Measurements from ENCODE around the gene HGF.
"Not testable (repeated sequence)": the region's sequence is repeated elsewhere in the genome, so short reads cannot be mapped to it uniquely, and the experiment has no call there.

HGF gene

DNA sequence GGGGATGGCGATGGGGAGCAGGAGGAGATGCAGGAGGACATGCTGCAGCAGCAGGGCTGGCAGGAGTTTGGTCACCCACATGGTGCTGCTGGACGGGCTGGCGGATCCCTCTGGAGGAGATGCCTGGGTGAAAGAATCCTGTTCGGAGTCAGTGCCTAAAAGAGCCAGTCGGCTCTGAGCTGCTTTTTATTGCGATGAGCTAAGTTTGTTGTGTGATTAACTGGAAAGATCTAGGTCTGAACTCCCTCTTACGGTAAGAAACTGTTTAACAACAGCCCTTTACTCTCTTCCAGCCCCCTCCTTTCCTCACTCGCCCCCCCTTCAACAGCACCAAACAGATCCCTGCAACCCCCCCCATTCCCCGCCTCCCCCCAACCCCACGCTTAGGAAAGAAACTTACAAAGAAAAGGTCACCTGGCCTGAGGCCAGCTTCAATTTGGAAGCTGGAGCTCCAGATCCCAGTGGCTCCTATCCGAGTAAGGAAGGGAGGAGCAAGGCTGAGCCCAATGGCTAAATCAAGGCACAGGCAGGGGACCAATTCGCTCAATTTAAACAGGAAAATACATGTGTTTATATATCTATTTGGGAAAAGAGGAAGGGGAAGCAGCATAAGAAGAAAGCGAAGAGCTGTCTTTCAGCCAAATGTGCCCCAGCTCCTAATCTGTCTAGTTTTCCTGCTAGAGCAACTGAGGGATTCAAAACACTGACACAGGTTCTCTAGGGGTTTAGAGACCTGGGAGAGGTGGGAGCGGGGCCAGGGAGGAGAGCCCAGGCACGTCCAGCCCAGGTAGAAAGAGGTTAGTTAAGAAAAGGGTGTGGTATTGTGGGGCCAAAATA, at the start of gene HGF:
Gene HGF (minus strand): TSS at position 157 of the 837 bp plus-strand sequence. CDS start 76 bp downstream, at position 81.
- DNase-seq, result no peak

DNA sequence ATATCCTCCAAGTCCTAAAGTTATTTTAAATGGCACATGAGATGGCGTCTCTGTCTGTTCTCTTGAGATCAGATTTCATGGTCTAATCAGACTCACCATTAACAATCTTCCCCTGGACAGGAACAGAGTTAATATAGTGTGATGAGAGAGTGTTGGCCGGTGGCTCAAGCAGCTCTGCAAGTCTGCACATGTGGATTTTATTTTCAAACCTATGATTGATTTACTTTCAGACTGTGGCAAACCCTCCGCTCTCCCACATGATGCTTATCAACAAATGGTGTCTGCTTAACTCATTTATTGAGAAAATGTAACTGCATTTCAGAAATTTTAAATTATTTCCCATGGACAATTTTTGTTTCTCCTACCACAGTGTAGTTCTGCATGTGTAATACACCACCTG, 46.5 kb upstream of the HGF start:
- no peak for DNase-seq

- not testable (repeated sequence) for DNase-seq
These were observed 43.1 kb upstream of the HGF start for GRCh38 chr7:81812866-81813476.

DNA sequence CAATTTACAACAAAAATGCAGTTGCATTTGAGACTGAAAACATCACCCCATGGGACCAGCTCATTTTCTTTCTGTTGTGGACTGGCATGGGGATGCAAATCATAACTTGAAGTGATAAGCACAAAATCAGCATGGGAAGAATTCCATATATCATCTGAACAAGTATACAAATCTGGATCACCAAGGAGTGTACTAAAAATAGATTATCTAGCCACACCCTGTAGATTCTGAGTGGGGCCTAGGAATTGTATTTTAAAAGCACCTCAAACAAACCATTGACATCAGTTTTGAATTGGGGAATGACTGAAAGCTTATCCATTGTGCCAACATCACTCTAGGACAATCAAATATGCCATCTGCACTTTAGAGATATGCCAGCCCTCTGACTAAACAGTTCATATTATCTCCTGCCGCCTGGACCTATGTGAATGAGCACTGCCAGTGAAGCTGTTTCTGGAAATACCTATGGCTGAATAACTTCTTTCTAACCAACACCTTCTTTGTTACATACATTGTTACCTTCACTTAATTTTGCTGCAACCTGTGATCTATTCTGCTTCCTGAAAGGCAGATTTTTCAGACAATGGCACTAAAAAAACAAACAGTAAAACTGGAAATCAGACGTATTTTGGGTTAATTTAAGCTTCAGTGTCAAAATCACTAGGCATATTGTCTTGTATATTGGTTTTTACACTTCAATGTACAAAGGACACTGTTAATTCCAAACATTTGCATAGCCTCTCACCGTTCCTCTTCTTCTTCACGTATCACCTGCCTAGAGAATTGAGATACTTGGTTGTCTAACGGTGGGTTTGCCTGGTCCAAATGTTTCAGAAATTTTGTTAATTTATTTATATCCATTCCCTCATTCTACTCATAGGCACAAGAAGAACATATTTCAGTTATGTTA, 42.4 kb upstream of the HGF start:
- no peak for DNase-seq

DNA sequence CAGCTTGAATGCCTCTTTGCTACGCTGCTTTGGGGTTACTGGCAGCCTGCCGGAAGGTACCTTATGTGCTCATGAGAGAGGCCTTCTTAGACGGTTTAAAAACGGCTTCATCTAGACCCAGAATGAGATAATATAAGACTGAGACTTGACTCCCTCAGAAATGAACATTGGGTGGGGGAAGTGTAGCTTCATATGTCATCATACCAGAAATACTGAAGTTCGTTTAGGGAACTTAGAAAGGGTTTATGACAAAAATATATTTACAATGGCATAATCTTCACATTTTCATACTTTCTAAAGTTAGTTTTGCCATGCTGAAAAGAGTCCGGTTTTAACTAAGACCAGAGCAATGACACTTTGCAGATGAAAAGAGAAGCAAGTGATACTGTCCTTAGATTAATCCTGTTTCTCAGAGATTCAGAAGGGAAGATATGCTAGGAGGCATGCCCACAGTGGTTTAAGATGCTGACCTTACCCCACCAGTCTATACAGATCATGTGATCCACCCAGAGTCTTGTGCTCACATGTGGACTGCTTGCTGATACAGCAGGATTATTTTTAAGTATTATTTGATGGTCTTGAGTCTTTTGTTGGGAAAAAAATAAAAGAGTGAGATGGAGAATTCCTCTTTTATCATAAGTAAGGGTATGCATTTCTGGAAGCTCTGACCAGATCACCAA, 40.8 kb upstream of the HGF start:
- no peak for DNase-seq

GRCh38 chr7:81808310-81808709, 38.5 kb upstream of the HGF start:
- not testable (repeated sequence) for DNase-seq

DNA sequence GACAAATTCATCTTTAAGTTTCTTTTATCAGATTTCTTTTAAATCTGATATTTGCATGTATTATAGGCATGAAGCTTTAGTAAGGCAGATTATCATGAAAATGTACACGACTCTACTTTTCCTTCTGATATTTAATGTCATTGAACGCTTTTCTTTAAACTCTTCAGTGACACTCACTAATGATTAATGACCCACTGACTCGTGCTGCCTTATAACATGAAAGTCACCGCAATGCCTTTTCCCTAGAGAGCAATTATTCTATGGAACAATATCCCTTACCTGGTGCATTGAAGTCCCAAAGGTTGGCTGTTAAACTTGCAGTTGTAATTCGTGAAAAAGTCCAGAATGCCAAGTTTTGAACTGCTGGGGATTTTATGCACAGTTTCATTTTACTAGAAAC, 33.4 kb upstream of the HGF start:
- no peak for DNase-seq

- no peak for DNase-seq
These were observed 32.4 kb upstream of the HGF start for GRCh38 chr7:81802251-81802650.

DNA sequence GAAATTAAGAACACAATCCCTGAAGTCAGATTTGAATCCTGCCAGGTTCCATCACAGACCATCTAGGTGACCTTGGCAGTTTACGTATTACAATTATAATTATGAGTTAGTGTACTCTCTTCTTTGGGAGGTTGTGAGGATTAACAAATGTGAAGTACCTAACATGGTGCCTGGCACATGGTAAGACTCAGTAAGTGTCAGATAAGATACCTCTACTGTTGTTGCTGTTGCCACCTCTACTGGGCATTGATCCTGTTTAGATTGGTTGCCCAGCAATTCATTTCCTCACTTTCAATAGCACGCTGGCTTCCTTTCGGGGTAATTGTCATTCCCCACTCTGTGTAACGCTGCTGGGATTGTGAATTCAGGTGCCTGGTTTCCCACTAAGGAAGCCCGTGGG, 31.7 kb upstream of the HGF start:
- no peak for DNase-seq

- no peak for DNase-seq
These were observed 22.0 kb upstream of the HGF start for GRCh38 chr7:81791568-81792518.

DNA sequence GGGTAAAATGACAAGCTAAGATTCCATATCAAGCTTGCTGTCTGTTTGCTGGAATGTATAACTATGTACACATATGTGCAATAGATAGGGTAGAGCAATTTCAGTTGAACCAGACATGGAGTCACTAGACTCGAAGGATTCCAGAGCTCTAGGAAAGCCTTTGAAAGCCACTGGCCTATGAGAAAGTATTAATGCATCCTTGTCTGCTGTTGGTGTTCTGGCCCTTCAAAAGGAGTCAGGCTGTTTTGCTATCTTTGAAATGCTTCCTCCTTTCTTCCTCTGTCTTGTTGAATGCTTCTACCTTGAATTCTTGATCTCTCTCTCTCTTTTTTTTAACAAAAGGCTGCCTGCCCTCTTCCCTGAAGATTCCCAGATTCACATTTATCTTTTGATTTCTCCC, 20.8 kb upstream of the HGF start:
- no peak for DNase-seq

GRCh38 chr7:81790120-81790500, 20.3 kb upstream of the HGF start:
- no peak for DNase-seq

DNA sequence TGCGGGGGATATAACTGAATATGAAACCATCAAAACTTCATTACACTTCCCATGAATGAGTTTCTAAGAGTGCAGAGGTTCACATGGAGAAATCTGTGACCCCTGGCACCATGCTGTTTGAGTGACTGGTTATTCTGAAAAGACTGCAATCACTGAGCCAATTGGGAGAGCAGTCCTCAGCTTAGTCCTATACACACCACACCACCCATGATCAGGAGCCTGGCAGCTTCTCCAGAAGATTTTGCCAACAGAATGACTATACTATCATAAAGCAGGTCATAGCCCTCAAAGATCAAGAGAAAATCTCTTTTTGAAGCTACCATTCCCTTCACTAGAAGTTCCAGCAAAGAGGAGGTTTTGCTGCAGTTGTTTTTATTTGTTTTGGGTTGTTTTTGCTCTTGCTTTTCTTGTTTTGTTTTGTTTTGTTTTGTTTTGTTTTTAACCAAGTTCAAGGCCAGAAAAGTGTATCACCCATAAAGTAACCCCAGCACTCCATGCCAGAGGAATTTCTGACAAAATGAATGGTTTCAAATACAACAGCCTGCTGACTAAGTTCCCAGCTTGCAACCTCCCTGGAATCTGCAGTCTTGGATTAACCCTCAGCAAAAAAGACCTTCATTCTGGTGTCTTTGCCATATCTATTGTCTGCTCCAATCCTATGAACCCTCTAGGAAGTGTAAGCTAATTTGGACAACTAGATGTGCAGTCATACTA, 19.7 kb upstream of the HGF start:
- no peak for DNase-seq

DNA sequence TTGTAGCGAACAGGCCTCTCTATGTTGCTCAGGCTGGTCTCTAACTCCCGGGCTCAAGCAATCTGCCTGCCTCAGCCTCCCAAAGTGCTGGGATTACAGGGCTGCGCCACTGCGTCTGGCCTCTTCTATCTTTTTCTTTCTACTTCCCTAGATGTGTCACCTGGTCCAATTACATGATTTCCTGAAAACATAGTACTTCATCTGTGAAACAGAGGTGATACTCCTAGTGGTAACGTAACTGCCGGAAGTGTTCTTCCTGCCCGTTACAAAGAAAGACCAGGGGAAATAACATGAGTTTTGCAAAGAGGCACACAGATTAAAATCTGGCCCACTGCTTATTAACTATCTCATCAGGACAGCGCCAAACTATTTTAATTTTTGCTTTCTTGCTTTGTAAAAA, 18.4 kb upstream of the HGF start:
- DNase-seq, result no peak

- no peak for DNase-seq
These were observed 14.0 kb upstream of the HGF start for GRCh38 chr7:81783818-81784217.

- no peak for DNase-seq
These were observed 11.3 kb upstream of the HGF start for GRCh38 chr7:81780914-81781693.

DNA sequence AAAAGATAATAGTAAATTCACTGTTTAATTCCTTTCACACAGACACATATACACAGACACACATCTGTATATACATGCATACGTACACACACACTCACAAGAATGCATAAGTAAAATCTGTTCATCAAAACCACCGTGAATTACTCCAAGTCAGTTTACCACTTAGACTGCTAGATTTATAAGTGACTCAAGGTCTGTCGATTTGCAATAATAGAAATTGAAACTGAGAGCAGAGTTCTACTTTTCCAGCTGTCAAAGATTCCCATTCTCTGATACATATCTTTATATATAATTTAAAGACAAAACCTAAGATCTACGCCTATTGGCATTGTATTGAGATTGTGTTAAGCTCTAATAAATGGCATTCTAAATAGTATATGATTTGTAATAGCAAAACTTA, 9.9 kb upstream of the HGF start:
- no peak for DNase-seq

GRCh38 chr7:81777697-81778096, 7.8 kb upstream of the HGF start:
- no peak for DNase-seq

GRCh38 chr7:81776948-81777630, 7.2 kb upstream of the HGF start:
- DNase-seq, result no peak

- DNase-seq, result no peak
These were observed 6.3 kb upstream of the HGF start for GRCh38 chr7:81776161-81776560.
